Testis (tissue), 2 donors: ENCODE measurements around the gene PPM1H.

ENCODE experiments used
- POLR2A ChIP-seq: fragments of 450-650 bp; IDR thresholded peaks from one replicate; pipeline ENCODE4 v1.6.1; 2017; ENCODE audit warnings: antibody characterized with exemption, mild to moderate bottlenecking, moderate library complexity
- TF ChIP-seq, protein P1 (sequence below), 3 experiments: fragments of 450-650 bp in 2 of 3; fragments of 200-600 bp in 1 of 3; sonication (generic) in 1 of 3; IDR thresholded peaks; one replicate each; pipeline ENCODE4 v1.5.1; 2016 to 2019; ENCODE audit warnings: antibody characterized with exemption in 3 of 3, mild to moderate bottlenecking in 2 of 3, moderate library complexity in 1 of 3

DNA sequence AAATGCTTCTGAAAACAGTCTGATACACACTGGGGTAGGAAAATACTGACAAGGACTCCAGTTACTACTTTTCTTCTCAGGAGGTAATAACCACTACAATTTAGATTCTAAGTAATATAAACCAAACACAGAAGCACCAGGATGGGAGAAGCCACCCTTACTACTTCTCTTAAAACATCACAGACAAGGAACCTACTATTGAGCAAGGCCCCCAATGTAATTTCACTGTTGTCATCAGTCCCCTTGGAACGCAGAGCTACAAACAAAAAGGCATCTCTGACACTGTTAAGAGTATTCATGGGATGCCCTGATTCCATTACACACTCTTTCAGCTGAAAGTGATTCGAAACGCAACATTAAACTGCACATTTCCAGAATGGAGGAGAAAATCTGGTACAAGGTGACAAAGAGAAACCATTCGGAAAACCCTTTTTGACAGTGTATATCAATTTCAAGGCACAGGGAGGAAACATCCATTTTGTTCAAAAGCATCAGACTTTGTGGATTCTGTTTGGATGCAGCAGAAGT, 185.9 kb downstream of the PPM1H start:
- TF ChIP-seq, protein P1, sequence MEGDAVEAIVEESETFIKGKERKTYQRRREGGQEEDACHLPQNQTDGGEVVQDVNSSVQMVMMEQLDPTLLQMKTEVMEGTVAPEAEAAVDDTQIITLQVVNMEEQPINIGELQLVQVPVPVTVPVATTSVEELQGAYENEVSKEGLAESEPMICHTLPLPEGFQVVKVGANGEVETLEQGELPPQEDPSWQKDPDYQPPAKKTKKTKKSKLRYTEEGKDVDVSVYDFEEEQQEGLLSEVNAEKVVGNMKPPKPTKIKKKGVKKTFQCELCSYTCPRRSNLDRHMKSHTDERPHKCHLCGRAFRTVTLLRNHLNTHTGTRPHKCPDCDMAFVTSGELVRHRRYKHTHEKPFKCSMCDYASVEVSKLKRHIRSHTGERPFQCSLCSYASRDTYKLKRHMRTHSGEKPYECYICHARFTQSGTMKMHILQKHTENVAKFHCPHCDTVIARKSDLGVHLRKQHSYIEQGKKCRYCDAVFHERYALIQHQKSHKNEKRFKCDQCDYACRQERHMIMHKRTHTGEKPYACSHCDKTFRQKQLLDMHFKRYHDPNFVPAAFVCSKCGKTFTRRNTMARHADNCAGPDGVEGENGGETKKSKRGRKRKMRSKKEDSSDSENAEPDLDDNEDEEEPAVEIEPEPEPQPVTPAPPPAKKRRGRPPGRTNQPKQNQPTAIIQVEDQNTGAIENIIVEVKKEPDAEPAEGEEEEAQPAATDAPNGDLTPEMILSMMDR (IDR thresholded peaks at IDR 0.05), result no peak
- TF ChIP-seq POLR2A, result no peak
